ENCODE results near the gene DLG2.

- TF ChIP-seq CTCF (IDR thresholded peaks at IDR 0.05) (no peak), ZFX (IDR thresholded peaks at IDR 0.05; ENCODE audit: borderline replicate concordance) (no peak)
These were observed 1681.2 kb downstream of the DLG2 start for GRCh38 chr11:83945976-83946375.

Measured in 22Rv1 (cell line).